ENCODE data around the gene METTL15. TPM values are rescaled to one million over a fixed set of nuclear protein-coding genes. Genes with fewer than 3 reads are reported as not detected.
"Not testable (repeated sequence)": the region's sequence is repeated elsewhere in the genome, so short reads cannot be mapped to it uniquely, and the experiment has no call there.

The METTL15 gene
- polyA plus RNA-seq (ENCODE audit: insufficient read length), result 10.8 TPM

GRCh38 chr11:28107750-28108618 is at the start of gene METTL15, which contains the start of gene KIF18A:
Gene METTL15, plus strand, starts transcription at chr11:28108388. Its CDS starts 4,947 bp downstream, at chr11:28113335.
Gene KIF18A, minus strand, starts transcription at chr11:28108156. Its CDS starts 10,209 bp downstream, at chr11:28097947.
- peak; percentile 100 for DNase-seq

- DNase-seq, result no peak
Observed at GRCh38 chr11:28071305-28071704, 36.9 kb upstream of the METTL15 start.

GRCh38 chr11:28072321-28072720 is 35.9 kb upstream of the METTL15 start:
- DNase-seq, result no peak

- DNase-seq, result no peak
Observed at GRCh38 chr11:28077521-28077920, 30.7 kb upstream of the METTL15 start.

- no peak for DNase-seq
Observed at GRCh38 chr11:28083118-28083517, 25.1 kb upstream of the METTL15 start.

GRCh38 chr11:28086569-28086968 is 21.6 kb upstream of the METTL15 start:
- no peak for DNase-seq

GRCh38 chr11:28087192-28087591 is 21.0 kb upstream of the METTL15 start:
- DNase-seq, result not testable (repeated sequence)

- DNase-seq, result not testable (repeated sequence)
Observed at GRCh38 chr11:28087693-28088092, 20.5 kb upstream of the METTL15 start.

GRCh38 chr11:28089378-28089777 is 18.8 kb upstream of the METTL15 start:
- no peak for DNase-seq

GRCh38 chr11:28090052-28090749 is 18.0 kb upstream of the METTL15 start:
- no peak for DNase-seq

GRCh38 chr11:28092786-28093185 is 15.4 kb upstream of the METTL15 start:
- DNase-seq, result no peak

- DNase-seq, result no peak
Observed at GRCh38 chr11:28098257-28098656, 9.9 kb upstream of the METTL15 start.

- DNase-seq, result no peak
Observed at GRCh38 chr11:28099715-28100114, 8.5 kb upstream of the METTL15 start.

GRCh38 chr11:28100665-28101064 is 7.5 kb upstream of the METTL15 start:
- no peak for DNase-seq

GRCh38 chr11:28102300-28102699 is 5.9 kb upstream of the METTL15 start:
- not testable (repeated sequence) for DNase-seq

GRCh38 chr11:28104425-28104824 is 3.8 kb upstream of the METTL15 start:
- DNase-seq, result no peak

- no peak for DNase-seq
Observed at GRCh38 chr11:28104984-28105383, 3.2 kb upstream of the METTL15 start.

GRCh38 chr11:28105869-28106268 is 2.3 kb upstream of the METTL15 start:
- DNase-seq, result no peak

GRCh38 chr11:28106353-28107043 is 1.7 kb upstream of the METTL15 start:
- no peak for DNase-seq

GRCh38 chr11:28107191-28107749 is 918 bp upstream of the METTL15 start:
- DNase-seq, result no peak

- DNase-seq, result no peak
Observed at GRCh38 chr11:28108958-28109357, 770 bp downstream of the METTL15 start.

- DNase-seq, result peak; percentile 78
Observed at GRCh38 chr11:28110108-28110820, 2.1 kb downstream of the METTL15 start.

Data from hindlimb muscle (tissue), 1 donor.